ENCODE results near the gene CCL1.

GRCh38 chr17:34379868-34380267, 16.8 kb upstream of the CCL1 start:
- TF ChIP-seq CTCF (conservative IDR thresholded peaks at IDR 0.05 in 1 of 2, IDR thresholded peaks at IDR 0.05 in 1 of 2; ENCODE audit: low read depth in 1 of 2, low read length in 2 of 2) (no peak), EZH2 (IDR thresholded peaks at IDR 0.05; ENCODE audit: low read length, missing control alignments) (no peak)
